Stimulated activated CD4-positive, alpha-beta T cell treated with anti-CD3 and anti-CD28 coated beads, Interleukin-2, amount 100 ng/mL, for 24 hours (primary cell): ENCODE results near the gene THYN1.
A peak's percentile ranks its signal among the peaks of the same experiment; 100 is the strongest.

Experiments used
- DNase-seq, 2 donors: peaks; one replicate each; pipeline ENCODE4 v3.0.0-alpha.2; 2020

THYN1 gene

GRCh38 chr11:134207538-134208239 lies 45.5 kb downstream of the THYN1 start:
- peak; percentile 69 for DNase-seq

GRCh38 chr11:134206185-134206584 lies 47.0 kb downstream of the THYN1 start:
- no peak for DNase-seq

- DNase-seq: no peak
These were observed 47.4 kb downstream of the THYN1 start for GRCh38 chr11:134205729-134206128.

- DNase-seq: no peak
These were observed 50.5 kb downstream of the THYN1 start for GRCh38 chr11:134202661-134203060.

- DNase-seq: no peak
These were observed 52.5 kb downstream of the THYN1 start for GRCh38 chr11:134200688-134201087.

- DNase-seq: no peak
These were observed 53.6 kb downstream of the THYN1 start for GRCh38 chr11:134199531-134199930.
